ENCODE data around the gene DNAH1.

DNA sequence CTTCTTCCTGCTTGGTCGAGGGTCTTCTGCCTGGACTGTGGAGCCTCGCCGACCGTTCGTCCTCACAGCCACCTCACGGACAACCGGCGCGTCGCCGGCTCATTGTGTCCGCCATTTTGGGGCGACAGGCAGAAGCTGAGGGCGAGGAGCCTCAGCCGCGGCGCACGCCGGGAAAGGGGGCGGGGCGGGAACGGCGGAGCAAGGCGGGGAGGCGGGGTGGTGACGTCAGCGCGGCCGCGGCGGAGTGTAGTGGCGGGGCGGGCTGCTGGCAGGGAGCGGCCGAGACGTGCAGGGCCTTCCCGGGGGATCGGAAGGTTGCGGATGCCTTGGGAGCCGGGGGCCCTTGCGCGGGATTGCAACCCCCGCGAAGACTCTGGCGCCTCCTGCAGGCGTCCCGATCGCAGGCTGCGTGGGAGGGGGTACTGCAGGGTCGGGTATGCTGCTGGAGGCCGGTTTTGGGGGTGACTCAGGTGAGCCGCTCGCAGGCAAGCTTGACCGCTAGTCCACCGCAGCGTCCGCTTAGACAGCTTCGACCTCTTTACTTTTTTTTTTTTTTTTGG, 37.5 kb upstream of the DNAH1 start, which contains the start of gene WDR82:
- TF ChIP-seq POLR2A (IDR thresholded peaks at IDR 0.05; ENCODE audit: low read depth, low read length) = peak; percentile 97
- TF ChIP-seq POLR2AphosphoS5 (IDR thresholded peaks at IDR 0.05; ENCODE audit: low read depth, low read length) = peak; percentile 93
